GM21619 (cell line): Measurements from ENCODE around the gene GABRG3.

Experiments used
- ATAC-seq: cut with Tn5 transposase; IDR thresholded peaks from one replicate; pipeline ENCODE4 v1.9.1; 2021; ENCODE audit not compliant: unreplicated experiment

The GABRG3 gene

GRCh38 chr15:27549746-27550145 is 578.8 kb downstream of the GABRG3 start:
- ATAC-seq: no peak

- ATAC-seq: no peak
These were observed 579.7 kb downstream of the GABRG3 start for GRCh38 chr15:27550635-27551034.

GRCh38 chr15:27561816-27562215 is 590.8 kb downstream of the GABRG3 start:
- no peak for ATAC-seq

GRCh38 chr15:27563765-27564370 is 592.9 kb downstream of the GABRG3 start:
- ATAC-seq: no peak

GRCh38 chr15:27564656-27565055 is 593.7 kb downstream of the GABRG3 start:
- no peak for ATAC-seq

GRCh38 chr15:27570746-27571145 is 599.8 kb downstream of the GABRG3 start:
- no peak for ATAC-seq

GRCh38 chr15:27573805-27574485 is 603.0 kb downstream of the GABRG3 start:
- no peak for ATAC-seq

GRCh38 chr15:27574541-27575054 is 603.6 kb downstream of the GABRG3 start:
- ATAC-seq: no peak

GRCh38 chr15:27575521-27575920 is 604.5 kb downstream of the GABRG3 start:
- no peak for ATAC-seq

- no peak for ATAC-seq
These were observed 605.6 kb downstream of the GABRG3 start for GRCh38 chr15:27576576-27576975.

- no peak for ATAC-seq
These were observed 608.8 kb downstream of the GABRG3 start for GRCh38 chr15:27579738-27580137.

- ATAC-seq: no peak
These were observed 611.9 kb downstream of the GABRG3 start for GRCh38 chr15:27582726-27583410.

- ATAC-seq: no peak
These were observed 612.7 kb downstream of the GABRG3 start for GRCh38 chr15:27583651-27584050.

- no peak for ATAC-seq
These were observed 614.2 kb downstream of the GABRG3 start for GRCh38 chr15:27585041-27585640.

- no peak for ATAC-seq
These were observed 616.8 kb downstream of the GABRG3 start for GRCh38 chr15:27587810-27588209.

- no peak for ATAC-seq
These were observed 618.3 kb downstream of the GABRG3 start for GRCh38 chr15:27589260-27589659.

- no peak for ATAC-seq
These were observed 618.8 kb downstream of the GABRG3 start for GRCh38 chr15:27589782-27590181.
